Astrocyte of the hippocampus (primary cell): ENCODE results near the gene LEFTY1.
"Not testable (repeated sequence)": the region's sequence is repeated elsewhere in the genome, so short reads cannot be mapped to it uniquely, and the experiment has no call there.

Experiments
- DNase-seq: peaks from one replicate; pipeline ENCODE4 v3.0.0; 2011; ENCODE audit warnings: low read depth, low spot score

The LEFTY1 gene

GRCh38 chr1:225888898-225889601 is at the start of gene LEFTY1:
TSS of gene LEFTY1 (minus strand) at chr1:225889146. CDS start at chr1:225889066, 80 bp downstream.
- DNase-seq: no peak

- DNase-seq: no peak
Observed at GRCh38 chr1:225937048-225937968, 48.4 kb upstream of the LEFTY1 start.

DNA sequence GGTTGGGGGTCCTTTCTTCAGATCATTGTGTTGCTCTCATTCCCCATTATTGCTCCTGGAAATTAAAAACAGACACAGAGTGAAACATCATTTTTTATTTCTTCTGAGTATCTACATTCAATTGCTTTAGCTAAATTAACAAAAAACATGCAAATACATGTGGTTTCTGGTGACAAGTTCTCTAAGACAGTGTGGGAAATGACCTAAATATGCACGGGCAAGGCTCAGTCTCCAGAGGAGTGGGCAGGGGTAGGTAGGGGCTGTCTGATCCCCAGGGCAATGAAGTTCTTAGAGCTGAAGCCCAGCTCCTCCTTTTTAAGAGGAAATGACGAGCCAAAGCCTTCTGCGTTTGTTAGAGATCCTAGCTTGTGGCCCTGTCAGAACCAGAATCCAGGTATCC is 47.6 kb upstream of the LEFTY1 start:
- DNase-seq: no peak

DNA sequence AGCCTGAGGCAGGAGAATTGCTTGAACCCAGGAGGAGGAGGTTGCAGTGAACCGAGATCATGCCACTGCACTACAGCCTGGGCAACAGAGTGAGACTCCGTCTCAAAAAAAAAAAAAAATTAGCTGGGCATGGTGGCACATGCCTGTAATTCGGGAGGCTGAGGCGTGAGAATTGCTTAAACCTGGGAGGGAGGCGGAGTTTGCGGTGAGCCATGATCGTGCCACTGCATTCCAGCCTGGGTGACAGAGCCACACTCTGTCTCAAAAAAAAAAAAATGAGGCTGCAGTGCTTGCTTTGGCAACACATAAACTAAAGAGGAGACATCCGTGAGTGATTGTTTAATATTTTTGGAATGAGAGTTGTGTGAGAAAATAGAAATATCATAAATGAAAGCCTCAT is 47.1 kb upstream of the LEFTY1 start:
- not testable (repeated sequence) for DNase-seq

DNA sequence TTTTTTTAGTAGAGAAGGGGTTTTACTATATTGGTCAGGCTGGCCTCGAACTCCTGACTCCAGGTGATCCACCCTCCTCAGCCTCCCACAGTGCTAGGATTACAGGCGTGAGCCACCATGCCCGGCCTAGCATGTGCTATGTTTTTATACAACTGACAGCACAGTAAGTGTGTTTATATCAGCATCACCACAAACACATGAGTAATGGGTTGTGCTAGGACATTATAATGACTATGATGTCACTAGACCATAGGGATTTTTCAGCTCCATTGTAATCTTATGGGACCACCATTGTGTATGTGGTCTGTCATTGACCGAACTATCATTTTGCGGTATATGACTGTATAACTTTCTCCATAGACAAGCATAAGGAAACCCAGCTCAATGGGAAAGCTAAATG is 45.8 kb upstream of the LEFTY1 start:
- no peak for DNase-seq

DNA sequence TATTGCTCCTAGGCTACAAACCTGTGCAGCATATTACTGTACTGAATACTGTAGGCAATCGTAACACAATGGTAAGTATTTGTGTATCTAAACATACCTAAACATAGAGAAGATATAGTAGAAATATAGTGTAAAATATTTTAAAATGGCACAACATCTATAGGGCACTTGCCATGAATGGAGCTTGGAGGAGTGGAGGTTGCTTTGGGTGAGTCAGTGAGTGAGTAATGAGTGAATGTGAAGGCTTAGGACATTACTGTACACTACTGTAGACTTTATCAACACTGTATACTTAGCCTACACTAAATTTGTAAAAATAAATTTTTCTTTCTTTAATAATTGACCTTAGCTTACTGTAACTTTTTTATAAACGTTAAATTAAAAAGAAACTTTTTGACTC is 44.1 kb upstream of the LEFTY1 start:
- peak; percentile 34 for DNase-seq

DNA sequence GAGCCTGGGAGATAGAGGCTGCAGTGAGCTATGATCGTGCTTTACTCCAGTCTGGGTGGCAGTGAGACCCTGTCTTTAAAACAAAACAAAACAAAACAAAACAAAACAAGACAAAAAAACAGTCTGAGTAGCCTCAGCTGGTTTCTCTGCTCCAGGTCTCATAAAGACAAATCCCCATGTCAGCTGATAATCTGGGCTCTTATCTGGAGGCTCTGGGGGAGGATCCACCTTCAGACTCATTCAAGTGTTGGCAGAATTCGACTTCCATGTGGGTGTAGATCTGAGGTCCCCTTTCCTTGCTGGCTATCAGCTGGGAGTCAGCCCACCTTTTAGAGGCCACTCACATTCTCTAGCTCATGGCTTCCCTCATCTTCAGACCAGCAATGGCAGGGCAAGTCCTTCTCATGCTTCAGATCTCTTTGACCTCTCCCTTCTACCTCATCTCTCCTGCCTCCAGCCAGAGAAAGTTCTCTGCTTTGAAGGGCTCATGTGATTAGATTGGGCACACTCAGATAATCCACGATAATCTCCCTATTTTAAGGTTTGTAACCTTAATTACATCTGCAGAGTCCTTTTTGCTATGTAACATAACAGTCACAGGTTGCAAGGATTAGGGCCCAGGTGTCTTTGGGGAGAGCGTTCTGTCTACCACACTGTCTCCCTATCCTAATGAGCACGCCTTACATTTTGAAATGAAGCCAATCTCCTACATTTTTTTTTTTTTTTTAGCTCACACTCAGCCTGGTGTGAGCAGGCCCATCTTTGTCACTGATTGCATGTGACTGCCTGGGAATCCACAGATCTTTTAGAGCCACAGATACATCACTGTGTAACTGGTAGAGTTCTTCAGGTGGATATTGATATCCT is 42.6 kb upstream of the LEFTY1 start:
- no peak for DNase-seq

DNA sequence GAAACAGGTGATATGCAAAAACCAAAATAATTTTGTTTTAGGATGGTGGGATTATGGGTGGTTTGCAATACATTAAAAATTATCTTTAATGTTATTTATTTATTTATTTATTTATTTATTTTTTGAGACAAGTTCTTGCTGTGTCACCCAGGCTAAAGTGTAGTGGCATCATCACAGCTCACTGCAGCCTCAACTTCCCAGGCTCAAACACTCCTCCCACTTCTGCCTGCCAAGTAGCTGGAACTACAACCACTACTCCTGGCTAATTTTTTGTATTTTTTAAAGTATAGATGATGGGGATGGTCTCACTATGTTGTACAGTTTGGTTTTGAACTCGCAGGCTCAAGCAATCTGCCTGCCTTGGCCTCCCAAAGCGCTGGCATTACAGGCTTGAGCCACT is 41.6 kb upstream of the LEFTY1 start:
- DNase-seq: no peak

GRCh38 chr1:225929462-225929861 is 40.5 kb upstream of the LEFTY1 start:
- not testable (repeated sequence) for DNase-seq

DNA sequence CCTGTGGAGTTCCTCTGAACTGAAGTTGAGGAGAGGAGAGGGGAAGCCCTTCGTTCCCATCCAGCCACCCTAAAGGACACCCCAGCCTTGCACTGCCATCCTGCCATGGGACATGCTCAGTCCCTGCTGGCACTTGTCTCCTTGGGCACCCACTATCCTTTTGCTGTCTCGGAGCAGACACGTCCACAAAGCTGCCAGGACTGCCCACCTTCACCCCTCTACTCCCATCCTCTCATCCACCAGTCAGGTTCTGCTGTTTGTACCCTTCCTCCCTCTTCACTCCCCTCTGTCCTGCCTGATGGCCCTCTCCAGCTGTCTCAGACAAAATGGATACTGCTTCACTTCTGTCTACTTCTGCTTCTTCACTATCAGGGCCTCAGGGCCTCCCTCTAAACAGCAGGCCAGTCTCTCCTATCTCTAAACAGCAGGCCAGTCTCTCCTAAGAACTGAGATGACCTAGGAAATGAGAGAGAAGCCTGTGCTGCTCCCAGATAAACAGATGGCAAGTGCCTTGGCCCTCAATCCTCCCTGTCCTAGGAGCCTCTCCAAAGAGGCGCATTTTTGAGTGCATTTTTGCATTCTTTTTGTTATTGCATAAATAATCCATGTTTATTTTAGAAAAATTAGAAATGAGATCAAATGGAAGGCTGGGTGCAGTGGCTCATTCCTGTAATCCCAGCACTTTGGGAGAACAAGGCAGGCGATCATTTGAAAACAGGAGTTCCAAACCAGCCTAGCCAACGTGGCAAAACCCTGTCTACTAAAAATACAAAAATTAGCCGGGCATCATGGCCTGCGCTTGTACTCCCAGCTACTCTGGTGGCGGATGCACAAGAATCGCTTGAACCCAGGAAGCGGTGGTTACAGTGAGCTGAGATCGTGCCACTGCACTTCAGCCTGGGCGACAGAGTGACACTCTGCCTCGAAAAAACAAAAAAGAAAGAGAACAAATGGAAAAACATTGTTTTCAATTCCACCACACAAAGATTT is 39.5 kb upstream of the LEFTY1 start:
- no peak for DNase-seq

DNA sequence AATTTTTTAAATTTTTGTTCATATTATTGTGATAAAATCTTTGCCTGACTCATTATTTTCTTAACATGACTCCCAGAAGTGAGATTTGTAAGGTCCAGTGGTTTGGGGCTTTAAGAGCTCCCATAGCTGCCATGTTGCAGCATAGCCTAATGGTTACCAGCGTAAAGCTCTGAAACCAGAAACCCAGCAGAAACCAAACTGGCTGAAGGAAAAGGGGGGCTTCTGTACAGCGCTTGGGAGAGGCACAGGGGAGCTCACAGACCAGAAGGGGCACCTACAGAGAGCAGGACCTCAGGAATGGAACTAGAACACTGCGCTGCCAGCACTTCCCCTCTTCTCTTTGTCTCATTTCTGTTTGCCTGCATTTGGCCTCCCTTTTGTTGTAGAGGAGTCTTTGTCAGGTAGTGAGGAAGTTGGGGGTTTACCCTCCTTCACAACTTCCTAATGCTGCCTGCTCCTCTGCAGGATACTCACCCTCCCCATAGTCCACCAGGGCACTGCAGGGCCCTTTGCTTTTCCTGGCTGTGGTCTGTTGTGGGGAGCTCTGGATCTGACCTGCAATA is 37.7 kb upstream of the LEFTY1 start:
- DNase-seq: no peak

DNA sequence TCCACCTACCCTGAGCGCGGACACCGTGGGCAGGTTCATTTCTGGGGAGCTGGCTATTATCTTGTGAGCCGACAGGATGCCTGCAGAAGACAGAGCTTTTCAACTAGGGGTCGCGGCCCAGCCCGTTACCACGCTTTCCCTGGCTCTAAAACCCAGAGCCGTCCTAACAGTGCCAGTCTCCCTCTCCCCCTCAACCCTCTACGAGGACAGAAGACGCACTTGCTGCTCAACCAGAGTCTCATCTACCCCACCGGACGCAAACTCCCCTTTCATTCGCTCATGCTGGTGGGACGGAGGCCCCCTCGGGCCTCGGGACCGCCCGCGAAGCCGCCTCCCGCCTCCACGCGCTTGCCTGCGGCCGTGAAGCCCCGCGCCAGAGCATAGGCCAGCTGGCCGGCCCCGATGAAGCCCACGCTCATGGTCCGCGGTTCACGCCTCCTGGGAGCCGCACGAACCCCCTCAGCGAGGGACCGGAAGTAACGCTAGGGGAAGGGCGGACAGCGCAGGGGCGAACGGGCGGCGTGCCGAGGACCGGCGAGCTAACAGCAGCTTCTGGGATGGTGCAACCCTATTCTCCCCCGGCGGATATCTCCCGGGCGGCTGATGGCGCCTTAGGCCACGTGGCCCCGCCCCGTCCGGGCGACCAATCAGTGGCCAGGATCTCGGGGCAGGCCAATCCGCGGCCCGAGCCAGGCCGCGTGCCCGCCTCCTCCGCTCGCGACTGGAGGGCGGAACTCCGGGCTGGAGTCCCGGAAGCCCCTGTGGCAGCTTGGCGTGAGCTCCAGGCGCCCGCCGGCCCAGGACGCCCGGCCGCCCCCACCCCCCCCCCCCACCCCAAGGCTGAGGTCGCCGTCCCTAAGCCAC is 35.0 kb upstream of the LEFTY1 start, which contains the start of gene PYCR2:
PYCR2 (minus strand) TSS at position 559 of the 864 bp plus-strand sequence; CDS start at position 419, 140 bp downstream.
- DNase-seq: peak; percentile 99

- no peak for DNase-seq
Observed at GRCh38 chr1:225923381-225923691, 34.4 kb upstream of the LEFTY1 start.

DNA sequence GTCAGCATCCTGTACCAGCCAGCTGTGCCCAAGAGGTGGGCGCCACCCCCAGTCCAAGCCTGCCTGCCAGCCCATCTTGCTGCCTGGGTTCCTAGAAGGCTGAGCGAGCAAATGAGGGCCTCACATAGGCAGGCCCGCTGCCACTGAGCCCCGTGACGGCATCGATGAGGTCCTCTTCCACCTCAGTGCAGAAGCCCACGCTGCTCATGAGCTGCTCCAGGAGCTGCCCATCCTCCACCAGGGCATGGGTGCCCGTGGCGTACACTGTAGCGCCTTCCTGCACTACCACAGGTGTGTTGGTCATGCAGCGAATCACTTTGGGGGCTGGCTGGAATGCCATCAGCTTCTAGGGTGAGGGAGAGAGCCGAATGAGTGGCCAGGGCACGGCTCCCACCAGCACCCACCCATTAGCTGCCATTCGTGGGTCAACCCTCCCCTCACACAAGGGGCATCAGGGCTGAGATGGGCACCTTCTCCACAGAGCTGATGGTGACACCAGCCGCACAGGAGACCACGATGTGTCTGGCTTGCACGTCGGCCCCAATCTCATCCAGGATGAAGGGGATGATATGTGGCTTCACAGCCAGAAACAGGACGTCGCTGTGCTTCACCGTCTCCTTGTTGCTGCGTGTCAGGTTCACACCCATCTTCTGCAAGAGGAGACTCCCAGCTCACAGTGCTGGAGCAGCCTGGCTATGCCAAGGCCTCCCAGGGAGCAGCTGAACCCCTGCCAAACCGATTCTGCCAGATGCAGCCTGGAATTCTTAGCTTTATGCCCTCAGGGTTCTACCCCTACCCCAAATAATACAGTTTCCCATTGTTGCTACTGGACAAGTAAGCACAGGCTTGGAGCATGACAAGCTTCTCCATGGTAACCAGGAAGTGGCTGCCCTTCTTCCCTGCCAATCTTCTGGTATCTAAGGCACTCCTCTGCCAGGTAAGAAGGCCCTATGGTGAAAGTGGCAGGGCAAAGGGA is 33.1 kb upstream of the LEFTY1 start:
- DNase-seq: peak; percentile 52

DNA sequence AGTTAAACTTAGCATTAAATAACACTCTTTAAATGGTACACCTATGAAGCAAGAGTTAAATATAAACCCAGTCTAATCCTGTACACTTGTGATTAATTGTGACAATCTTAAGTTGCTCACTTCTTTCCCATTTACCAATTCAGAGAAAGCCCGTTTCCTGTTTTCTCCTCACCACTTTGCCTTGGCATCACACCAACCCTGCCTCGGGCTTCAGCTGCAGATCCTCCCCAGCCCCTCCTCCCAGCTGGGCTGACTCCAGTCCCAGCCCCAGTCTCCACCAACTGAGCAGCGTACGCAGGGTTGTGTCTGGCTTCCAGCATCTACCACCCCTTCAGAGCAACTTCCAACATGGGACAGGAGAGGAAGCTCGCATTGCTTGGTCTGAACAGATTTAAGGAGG is 31.0 kb upstream of the LEFTY1 start:
- peak; percentile 94 for DNase-seq

DNA sequence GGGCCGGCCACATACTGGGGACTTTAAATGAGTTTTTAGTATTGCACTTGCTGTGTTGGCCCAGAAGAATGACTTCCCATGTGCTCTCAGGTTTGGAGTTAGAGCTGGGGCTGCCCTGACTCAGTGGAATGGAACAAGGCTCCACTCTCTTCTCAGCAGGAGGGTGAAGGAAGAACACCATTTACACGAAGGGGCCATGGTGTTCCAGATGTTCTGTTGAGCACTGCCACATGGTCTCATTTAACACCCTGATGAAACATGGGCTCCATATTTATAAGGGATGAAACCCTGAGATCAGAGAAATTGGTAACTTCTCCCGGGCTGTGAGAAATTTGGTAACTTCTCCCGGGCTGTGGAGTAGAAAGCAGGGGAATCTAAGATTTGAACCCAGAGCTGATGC is 29.3 kb upstream of the LEFTY1 start:
- no peak for DNase-seq

GRCh38 chr1:225917536-225917935 is 28.6 kb upstream of the LEFTY1 start:
- DNase-seq: no peak

DNA sequence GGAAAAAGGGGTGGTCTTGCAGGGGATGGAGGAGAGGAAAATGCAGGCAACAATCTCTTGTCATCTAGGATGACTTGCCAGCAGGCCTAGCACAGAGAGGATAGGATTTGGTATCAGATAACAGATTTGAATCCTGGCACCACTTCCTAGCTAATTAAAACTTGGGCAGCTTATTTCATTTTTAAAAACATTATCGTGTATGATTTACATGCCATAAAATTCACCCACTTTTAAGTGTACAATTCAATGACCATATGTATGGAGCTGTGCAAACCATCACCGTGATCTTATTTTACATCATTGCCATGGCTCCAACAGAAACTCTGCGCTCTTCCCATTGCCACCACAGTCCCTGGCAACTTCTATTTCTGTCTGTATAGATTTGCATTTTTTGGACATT is 28.2 kb upstream of the LEFTY1 start:
- DNase-seq: no peak
